ENCODE data around the gene TRPV6.

The TRPV6 gene

DNA sequence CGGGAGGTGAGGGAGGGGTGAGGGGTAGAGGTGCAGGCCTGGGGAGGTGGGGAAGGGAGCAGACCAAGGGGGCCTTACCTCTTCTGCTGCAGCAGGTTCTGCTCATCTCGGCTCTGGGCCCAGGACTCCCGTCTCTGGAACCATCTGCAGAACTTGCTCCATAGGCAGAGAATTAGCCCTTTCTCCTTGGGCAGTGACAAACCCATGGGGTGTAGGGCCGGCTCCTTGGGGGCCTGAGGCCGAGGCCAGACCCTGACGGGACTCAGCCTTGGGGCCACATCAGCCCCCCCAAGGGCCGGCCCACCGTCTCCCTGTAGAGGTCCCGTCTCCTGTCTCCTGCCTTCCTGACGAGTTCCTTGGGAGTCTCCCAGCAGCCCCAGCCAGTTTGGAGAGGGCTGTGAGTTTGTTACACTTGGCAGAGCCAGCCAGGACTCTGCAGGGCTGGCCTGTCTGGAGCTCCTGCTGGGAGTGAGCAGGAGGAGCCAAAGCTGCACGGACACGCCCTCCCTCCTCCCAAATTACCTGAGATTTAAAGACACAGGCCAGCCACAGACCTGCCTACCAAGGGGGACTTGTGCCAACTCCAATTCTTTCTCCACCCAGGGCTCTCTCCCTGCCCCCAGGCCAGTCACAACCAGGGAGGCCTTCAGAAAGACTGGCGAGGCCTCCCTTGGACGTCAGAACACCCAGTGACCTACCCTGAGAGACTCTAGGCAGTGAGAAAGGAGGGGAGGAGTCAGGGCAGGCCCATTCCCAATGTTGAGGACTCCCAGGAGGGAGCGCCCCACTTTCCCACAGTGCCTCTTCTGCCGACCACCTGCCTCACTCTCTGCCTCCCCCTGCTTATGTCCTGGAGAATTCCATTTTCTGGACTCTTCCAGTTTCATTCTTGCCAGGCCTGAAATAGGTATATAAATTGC lies at the start of gene TRPV6:
Gene TRPV6 (minus strand): TSS at position 435 of the 920 bp plus-strand sequence.
- no peak for DNase-seq

DNA sequence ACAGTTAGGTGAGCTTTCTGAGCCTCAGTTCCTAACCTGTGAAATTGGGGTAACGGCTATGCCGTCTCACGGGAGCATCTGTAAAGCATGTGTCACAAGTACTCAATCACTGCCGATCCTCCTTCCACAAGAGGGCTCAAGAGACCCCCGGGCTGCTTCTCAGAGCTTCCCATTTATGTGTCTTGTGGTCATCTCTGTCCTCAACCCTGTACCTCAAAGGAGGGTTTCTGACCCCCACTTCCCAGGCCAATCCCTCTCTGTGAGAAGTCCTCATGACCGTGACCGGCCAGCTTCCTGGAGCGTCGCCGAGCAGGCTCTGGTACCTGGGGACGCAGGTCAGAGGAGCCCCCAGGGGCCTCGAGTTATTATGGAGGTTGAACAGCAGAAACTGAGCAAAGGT lies 48.5 kb upstream of the TRPV6 start:
- DNase-seq, result no peak

DNA sequence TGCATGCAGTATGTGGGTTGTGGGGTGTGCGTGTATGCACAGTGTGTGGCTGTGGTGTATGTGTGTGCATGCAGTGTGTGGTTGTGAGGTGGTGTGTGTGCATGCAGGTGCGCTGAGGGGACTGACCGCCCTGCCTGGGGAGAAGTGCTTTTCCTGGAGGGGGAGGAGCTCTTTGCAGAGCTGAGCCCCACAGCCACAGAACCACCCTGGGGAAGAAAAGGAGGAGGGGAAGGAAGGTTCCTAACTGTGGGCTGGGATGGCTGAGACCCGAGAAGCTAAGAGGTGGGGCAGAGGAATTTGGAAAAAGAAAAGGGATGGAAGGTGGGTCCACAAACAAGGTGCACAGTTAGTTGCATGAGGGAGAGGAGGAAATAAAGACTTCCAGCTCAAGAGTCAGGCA lies 48.1 kb upstream of the TRPV6 start, which contains the start of gene TRPV5:
Gene TRPV5 (minus strand): TSS at position 123 of the 400 bp plus-strand sequence. CDS start 287 bp downstream, outside the sequence.
- no peak for DNase-seq

DNA sequence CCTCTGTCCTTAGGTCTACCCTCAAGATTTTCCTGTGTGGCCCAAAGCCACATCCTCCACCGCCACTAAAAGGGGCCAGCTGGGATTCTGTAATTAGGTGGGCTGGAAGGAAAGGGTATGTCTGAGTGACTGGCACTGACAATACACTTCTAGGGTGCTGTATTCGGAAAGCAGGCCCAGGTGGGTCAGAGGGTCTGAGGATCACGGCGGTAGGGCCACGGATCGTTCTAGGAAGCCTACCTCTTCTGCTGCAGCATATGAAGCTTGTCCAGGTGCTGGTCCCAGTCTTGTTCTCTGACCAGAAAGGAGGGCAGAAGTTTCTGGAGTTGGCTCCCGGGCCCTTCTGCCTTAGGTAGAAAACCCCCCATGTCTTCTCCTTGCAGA lies 47.5 kb upstream of the TRPV6 start:
- no peak for DNase-seq

DNA sequence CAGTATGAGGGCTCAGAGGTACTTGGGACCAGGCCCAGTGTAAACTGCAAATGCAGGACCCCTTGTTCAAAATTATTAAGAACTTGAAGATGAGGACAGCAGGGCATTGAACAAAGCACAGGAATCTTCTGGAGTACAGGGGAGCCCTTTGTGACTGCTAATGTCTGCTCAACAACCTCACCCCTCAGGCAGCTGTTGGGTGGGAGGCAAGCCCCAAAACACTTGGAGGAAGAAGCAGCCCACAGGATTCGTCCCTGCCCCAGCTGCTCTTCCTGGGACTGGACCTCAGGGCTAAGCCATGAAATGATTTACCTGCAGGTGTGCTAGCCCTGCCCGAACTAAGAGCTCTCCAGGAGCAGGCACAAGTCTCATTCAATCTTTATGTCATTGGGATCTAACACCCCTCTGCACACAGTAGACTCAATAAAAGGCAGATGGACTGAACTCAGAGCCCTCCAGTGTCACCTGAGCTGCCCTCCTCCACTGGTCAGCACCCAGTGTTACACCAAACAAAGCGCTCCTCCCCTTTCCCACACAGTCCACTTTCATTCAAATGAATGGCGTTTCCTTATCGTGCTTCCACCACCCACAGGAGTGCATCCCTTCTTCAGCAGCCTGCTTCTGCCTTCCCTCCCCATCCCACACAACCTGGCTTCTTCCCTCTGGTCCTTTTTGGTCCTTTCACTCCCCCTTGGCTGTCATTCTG lies 47.0 kb upstream of the TRPV6 start:
- DNase-seq, result no peak

DNA sequence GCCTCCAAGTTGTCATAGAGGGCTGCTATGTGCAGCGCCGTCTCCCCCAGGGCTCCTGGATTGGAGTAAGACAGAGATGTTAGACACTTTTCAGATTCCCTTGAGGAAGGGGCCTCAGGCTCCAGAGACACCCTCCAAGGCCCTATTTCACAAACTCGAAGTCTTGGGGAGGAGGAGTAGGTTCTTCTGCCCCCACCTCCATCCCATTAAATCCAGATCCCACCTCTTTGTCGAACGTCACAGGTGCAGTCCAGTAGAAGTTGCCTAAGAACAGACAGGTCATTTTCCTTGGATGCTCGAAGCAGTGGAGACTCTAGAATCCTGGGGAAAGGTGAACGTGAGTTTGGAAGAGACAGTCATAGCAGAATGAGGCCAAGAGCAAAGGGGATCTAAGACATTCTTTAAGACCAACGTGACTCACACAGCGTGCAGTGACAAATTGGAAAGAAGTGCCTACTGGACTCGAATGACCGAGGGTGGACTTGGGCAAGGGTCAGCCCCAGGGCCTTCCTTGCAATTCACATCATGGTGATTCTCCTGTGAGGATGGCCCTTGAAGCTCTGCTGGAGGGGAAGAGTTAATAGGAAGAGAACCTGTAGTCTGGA lies 44.7 kb upstream of the TRPV6 start:
- DNase-seq, result no peak

DNA sequence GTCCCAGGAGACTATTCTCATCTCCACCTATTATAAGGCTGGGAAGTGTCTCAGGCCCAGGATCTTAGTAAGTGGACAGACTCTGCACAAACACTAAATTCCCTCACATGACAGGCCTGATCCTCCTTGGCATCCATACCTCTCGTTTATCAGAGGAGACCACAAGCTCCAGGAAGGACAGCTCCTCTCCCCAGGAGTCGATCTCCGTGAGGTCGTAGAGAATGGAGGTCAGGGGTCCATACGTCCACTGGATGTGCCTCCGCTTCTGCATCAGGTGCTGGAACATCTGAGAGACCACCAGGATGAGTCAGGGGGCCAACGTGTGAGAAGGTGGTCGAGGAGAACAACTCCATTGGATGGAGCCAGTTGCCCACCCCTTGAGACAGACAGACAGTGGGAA lies 42.4 kb upstream of the TRPV6 start:
- DNase-seq, result no peak

DNA sequence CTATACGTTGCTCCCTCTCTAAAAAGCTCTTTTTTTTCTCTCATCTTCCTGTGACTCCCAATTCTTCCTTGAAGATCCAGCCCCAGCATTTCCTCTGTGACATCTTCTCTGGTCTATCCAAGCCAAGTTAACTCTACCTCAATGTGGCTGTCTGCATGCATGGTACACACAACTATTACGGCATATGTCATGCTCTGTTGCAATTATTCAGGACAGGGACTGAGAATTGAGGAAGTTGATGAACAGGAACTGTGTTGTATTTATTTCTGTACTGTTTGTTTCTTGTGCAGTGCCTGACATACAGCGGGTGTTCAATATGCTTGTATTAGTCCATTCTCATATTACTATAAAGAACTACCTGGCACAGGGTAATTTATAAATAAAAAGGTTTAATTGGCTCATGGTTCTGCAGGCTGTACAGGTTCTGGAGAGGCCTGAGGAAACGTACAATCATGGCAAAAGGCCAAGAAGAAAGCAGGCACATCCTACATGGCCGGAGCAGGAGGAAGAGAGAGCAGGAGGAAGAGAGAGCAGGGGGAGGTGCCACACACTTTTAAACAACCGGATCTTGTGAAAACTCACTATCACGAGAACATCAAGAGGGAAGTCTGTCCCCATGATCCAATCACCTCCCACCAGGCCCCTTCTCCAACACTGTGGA lies 41.7 kb upstream of the TRPV6 start:
- no peak for DNase-seq

DNA sequence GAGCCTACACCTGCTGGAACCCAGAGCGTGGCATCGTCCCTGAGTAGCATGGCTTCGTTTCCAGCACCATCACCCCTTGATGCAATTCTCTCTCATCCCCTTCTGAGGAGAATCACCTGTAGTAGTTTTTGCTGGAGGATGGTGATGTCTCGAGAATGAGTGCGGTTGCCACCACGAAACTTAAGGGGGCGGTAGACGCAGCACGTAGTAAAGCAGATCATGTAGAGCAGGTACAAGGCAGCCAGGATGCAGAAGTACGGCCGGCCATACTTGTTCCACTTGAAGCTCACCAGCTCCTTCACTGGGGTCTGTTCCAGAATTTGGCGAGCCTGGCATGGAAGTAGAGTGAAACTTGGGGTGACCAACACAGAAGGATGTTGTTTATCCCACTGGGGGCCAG lies 39.9 kb upstream of the TRPV6 start:
- no peak for DNase-seq

DNA sequence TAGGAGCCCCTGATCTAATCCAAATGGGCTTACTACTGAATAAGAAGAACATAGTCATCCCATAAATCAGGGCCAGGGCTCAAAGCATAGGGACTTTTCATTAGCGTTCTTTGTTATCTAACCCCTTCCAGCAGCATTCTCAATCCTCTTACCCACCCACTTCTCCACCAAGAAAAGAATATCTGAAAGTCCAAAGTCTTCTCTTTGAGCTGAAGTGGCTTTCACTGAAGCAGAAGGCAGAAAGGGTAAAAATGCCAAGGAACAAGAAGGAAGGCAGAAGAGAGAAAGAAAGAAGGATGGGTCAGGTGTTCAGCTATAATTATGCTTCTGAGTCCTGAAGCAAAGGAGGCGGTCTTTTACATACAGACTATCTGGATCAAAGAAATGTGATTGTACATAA lies 37.8 kb upstream of the TRPV6 start:
- DNase-seq, result no peak

DNA sequence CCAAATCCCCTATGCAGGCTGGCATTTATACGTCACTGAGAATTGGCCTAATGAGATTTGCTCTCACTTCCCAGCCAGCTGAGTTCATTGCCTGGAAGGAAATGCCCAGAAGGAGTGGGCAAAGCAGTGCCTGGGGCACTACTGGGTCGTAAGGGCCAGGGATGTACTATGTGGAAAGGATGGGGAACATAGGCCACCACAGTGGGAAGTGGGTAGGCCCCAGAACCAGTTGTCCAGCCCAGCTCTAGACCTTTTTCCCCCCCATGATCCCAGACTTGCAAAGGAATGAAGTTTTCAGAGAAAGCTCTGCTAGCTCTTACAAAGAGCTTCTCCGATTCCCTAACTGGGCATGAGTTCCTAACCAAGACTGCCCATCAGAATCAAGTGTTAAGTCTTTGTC lies 34.1 kb upstream of the TRPV6 start:
- DNase-seq, result no peak

DNA sequence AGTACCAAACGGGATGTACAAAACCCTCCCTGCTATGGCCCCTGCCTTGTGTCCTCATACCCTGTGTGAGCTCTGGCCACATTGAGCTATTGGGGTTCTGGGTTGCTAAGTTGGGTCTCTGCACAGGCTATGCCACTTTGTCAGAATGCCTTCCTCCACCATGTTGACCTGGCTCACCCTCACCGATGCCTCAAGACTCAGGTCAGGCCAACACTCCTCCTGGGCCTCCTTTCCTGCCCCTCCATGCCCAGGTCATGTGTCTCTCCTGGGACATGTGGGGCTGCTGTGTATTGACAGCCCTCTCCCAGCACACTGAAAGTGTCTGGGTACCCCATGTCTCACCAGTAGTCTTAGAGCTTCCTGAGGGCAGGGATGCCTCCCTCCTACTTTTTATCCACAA lies 33.4 kb upstream of the TRPV6 start:
- no peak for DNase-seq

DNA sequence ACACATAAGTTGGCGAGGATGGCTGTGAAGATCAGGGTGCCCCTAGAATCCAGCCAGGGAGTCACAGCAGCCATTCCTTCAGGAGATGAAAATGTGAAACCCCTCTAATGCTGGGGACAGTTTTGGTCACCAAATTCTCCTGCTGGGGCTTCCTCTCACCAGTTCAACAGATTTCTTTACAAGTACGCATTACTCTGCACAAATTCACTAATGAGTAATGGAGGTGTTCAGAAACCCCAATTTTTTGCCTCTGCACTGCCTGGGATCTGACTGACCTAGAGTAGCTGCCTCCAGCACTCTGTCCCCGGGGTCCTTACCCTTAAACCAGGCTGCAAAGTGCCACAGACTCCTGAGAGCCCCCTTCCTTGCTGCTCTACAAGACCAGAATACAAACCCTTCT lies 31.9 kb upstream of the TRPV6 start:
- no peak for DNase-seq

DNA sequence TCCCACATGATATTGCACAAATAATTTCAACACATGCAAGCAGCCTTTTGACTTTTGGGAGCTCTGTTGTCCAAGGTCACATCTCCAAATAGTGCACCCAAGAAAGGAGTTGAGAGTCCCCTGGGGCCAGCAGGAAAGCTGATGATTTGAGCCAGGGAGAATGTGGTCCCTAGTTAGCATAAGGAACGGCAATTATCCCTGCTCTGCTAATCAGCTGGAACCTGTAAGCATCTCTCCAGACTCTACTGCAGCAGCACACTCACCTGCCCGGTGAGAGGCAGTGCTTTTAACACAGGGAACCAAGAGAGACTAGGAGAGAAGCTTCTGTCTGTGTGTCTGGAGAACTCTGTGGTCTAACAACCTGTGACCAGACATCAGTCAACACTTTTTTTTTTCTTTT lies 31.0 kb upstream of the TRPV6 start:
- DNase-seq, result no peak

DNA sequence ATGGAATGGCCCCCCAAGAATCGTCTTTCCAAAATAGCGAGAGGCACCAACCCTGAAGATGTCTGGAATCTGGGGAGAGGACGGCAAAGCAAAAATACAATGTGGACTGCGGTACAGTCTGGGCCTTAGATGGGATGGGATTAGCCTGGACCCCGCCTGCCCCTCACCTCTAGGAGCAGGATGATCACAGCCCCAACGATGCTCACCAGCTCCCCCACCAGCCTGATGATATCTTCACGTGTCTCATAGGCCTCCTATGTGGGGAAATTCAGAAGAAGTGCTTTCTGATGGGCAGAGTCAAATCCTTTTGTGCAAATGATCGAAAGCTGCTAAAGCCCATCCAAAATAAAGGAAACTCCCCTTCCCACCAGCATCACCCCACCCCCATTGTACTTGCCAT lies 29.8 kb upstream of the TRPV6 start:
- DNase-seq, result no peak

DNA sequence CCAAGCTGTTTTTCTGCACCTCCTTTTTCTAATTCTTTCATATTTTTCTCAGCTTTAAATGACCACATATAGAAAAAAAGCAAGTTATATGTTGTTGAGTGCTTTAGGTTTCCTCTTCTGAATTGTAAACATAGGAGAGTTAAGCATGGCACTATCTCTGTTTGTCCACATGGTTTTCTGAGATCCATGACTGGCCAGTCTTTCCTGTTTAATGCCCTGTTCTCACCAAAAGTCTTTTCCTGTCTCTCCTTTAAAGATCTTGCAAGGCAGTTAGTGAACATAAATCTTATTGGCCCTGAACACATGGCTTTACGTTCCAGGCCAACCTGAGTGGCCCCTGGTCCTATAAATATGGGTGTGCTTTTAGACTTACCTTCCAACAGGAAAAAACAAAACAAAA lies 28.6 kb upstream of the TRPV6 start:
- no peak for DNase-seq

DNA sequence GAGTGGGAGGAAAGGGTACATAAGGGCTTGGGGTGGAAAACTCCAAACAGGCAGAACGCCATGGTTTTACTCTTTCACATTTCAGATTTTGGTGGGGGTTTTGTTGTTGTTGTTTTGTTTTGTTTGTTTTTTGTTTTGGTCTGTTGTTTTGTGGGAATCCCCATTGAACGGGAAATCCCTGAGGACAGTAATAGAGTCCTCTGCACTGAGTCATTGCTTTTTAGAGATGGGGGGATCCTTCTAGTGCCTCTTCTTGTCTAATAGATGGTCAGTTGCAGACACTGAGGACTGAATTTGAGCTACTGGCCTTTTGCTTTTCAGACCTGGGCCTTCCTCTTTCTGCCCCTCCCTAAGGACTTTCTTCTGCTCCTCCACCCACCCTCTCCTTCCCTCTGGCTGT lies 28.0 kb upstream of the TRPV6 start:
- DNase-seq, result no peak

DNA sequence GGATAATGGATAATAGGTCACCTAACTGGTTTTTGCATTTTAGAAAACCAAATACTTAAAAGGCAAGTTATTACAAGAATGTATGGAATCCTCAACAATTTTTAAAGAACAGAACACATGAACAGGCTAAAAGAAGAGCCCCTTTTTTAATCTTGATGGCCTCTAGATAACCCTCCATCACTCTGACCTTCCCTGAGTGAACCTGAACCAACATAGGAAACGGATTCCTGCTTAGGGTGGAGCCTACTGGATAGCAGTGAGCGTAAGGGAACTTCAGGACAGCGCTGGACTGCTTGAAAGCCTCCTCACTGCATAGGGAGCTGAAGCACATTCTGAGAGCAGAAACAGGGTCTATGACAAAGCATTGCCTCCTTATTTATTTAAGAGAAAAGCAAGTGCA lies 27.5 kb upstream of the TRPV6 start:
- no peak for DNase-seq

DNA sequence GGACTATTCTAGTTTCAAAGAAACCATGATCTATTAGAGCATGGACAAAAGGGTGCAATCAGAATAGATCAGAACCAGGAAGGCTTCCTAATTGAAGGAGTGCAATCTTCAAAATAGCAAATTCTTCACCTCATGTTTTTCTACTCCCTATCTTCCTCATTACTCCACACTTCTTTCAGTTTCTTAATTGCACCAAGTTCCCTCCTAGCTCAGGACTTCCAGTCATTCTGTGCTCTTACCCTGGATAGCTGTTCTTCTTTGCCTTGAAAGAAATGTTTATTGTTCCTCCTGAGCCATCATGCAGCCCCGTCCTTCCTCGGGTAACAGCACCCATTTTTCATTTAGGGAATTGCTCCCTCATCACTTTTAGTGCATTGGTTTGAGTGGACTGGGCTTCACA lies 24.9 kb upstream of the TRPV6 start:
- DNase-seq, result no peak

DNA sequence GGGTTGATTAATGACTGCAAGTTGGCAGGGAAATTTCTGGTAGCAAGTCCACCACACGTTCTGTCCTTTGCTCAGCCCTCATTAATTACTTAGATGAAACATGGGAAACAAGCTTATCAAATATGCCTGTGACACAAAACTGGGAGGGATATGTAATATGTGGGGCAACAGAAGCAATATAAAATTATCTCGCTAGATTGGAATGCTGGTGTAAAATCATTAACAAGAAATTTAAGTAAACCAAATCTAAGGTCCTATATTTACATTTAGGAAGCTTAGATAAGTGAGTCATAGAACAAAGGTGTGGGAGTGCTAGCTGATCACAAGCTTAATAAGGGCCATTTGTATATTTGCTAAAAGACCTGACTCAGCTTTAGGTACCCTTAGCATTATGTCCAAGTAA lies 24.5 kb upstream of the TRPV6 start:
- no peak for DNase-seq

DNA sequence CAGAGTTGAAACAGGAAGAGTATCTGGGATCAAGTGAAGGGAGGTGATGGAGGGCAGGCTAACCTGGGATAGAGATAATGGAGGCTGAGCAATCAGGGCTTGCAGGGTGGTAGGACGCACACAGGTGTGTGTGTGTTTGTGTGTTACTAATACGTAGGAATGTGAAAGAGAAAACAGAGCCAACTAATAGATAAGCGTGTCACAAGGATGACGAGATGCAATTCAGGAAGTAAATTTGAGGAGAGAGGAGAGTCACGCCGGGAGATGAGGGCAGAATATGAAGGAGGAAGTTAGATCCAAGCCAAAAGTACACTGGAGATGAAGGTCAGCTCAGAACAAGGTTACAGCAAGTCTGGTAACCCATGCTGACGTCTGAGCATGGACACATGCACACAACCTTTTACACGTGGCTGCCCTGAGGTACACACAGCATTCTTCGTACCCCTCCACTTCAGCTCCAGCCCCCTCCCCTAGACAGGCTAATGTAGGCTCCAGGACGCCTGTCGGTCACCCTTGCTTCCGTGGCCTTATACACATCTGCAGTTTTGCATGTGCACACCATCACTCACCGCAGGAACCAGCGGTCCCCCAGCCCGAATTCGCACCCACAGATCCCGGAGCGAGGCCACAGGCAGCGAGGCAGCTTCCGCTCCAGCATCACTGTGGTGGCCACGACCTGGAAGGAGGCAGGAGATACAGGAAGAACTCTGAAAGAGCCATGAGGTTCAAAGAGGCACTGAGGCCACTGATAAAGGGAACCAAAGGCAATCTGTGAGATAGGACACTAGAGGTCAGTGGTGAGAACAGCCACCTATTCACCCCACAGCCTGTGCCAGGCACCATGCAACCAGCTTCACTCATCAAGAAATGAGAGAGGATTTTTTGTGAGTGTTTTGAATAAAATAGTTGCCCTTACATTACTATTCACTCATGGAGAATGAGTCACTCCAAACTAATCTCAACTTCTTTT lies 23.7 kb upstream of the TRPV6 start:
- DNase-seq, result no peak

DNA sequence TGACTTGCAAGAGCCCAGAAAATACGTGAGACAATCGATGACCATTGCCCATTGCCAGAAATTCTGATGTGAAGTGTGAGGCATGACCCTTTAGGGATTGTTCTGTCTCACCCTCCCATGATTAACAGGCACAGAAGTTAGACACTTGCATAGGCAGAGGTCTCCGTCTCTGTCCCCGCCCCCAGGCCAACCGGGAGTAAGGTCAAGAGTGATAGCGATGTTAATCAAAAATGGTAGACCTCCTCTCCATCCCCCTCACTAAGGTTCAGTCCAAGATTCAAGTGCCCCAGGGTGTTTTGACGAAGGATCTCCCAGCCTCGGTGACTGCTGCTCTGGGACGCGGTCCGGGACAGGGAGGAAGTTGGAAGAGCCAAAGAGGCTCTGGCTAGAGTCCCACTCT lies 22.7 kb upstream of the TRPV6 start:
- DNase-seq, result no peak

All from stimulated activated CD4-positive, alpha-beta T cell treated with anti-CD3 and anti-CD28 coated beads, Interleukin-4, amount 100 ng/mL, for 24 hours (primary cell).